GM23338 (cell line): ENCODE measurements around the gene OR56B4.

Experiments
- EZH2 ChIP-seq: fragments of 200-600 bp; sonication (generic); IDR thresholded peaks from one replicate; pipeline ENCODE4 v1.8.0; 2017; ENCODE audit warnings: antibody characterized with exemption, mild to moderate bottlenecking, low read depth; ENCODE audit not compliant: unreplicated experiment
- POLR2AphosphoS5 ChIP-seq: IDR thresholded peaks from 2 replicates; pipeline ENCODE4 v1.6.1; 2016; ENCODE audit warnings: antibody characterized with exemption, low read depth
- REST ChIP-seq: IDR thresholded peaks from one replicate; pipeline ENCODE4 v1.6.1; 2018; ENCODE audit warnings: antibody characterized with exemption; ENCODE audit not compliant: unreplicated experiment
- TF ChIP-seq, protein P1 (sequence below), 2 experiments: fragments of 200-600 bp in 1 of 2; sonication (generic) in 1 of 2; conservative IDR thresholded peaks; 2 replicates each; pipeline versions ENCODE4 v1.5.1 to v1.6.1; 2016 to 2017; ENCODE audit warnings: antibody characterized with exemption in 2 of 2, low read depth in 2 of 2, mild to moderate bottlenecking in 2 of 2, moderate library complexity in 1 of 2

- TF ChIP-seq, protein P1, sequence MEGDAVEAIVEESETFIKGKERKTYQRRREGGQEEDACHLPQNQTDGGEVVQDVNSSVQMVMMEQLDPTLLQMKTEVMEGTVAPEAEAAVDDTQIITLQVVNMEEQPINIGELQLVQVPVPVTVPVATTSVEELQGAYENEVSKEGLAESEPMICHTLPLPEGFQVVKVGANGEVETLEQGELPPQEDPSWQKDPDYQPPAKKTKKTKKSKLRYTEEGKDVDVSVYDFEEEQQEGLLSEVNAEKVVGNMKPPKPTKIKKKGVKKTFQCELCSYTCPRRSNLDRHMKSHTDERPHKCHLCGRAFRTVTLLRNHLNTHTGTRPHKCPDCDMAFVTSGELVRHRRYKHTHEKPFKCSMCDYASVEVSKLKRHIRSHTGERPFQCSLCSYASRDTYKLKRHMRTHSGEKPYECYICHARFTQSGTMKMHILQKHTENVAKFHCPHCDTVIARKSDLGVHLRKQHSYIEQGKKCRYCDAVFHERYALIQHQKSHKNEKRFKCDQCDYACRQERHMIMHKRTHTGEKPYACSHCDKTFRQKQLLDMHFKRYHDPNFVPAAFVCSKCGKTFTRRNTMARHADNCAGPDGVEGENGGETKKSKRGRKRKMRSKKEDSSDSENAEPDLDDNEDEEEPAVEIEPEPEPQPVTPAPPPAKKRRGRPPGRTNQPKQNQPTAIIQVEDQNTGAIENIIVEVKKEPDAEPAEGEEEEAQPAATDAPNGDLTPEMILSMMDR (conservative IDR thresholded peaks at IDR 0.05; ENCODE audit: low read depth in 2 of 2) = no peak
- TF ChIP-seq POLR2AphosphoS5 (no peak), REST (no peak), EZH2 (no peak)
These were observed 35.5 kb downstream of the OR56B4 start for GRCh38 chr11:6142936-6143335.
